ENCODE measurements around the gene EXOC4.

- TF ChIP-seq NFYB (CRISPR knock-in tag; IDR thresholded peaks at IDR 0.05) (no peak), ZNF788 (CRISPR knock-in tag; IDR thresholded peaks at IDR 0.05; ENCODE audit: borderline replicate concordance) (no peak), RAD21 (CRISPR knock-in tag; IDR thresholded peaks at IDR 0.05) (no peak), CTCF (CRISPR knock-in tag; IDR thresholded peaks at IDR 0.05) (no peak), ZNF274 (CRISPR knock-in tag; IDR thresholded peaks at IDR 0.05) (no peak), ELF1 (CRISPR knock-in tag; IDR thresholded peaks at IDR 0.05) (no peak), NBN (conservative IDR thresholded peaks at IDR 0.05) (no peak), HDAC2 (CRISPR knock-in tag; IDR thresholded peaks at IDR 0.05) (no peak)
These were observed 17.7 kb upstream of the EXOC4 start for GRCh38 chr7:133234961-133235875.

All from HepG2 (cell line).